Transverse colon (tissue), 4 donors: ENCODE results near the gene TMEM176A. TPM values are rescaled to one million over a fixed set of nuclear protein-coding genes. Genes with fewer than 3 reads are reported as not detected.

Experiments
- DNase-seq: peaks from one replicate; pipeline ENCODE4 v3.0.0-alpha.2; 2019
- H3K27ac ChIP-seq, 4 donors: fragments of 200-600 bp; sonication (generic); 2 replicates each; pipeline ENCODE4 v1.5.1; 2016 to 2018; ENCODE audit warnings: inconsistent platforms in 4 of 4
- H3K27me3 ChIP-seq: fragments of 200-600 bp; sonication (generic); 2 replicates; pipeline ENCODE4 v1.5.1; 2017; ENCODE audit warnings: inconsistent platforms
- H3K36me3 ChIP-seq, 4 donors: fragments of 200-600 bp; sonication (generic); 2 replicates each; pipeline ENCODE4 v1.5.1; 2017 to 2019; ENCODE audit warnings: inconsistent platforms in 4 of 4
- H3K4me1 ChIP-seq, 4 donors: fragments of 200-600 bp; sonication (generic); 2 replicates each; pipeline ENCODE4 v1.5.1; 2017 to 2020; ENCODE audit warnings: inconsistent platforms in 4 of 4
- H3K4me3 ChIP-seq, 4 donors: fragments of 200-600 bp; sonication (generic); 1 replicate in 1 of 4; 2 replicates in 3 of 4; pipeline versions ENCODE4 v1.5.1 to v1.6.1; 2017 to 2019; ENCODE audit warnings: inconsistent platforms in 4 of 4
- H3K9me3 ChIP-seq, 2 donors: fragments of 200-600 bp; sonication (generic); 2 replicates each; pipeline ENCODE4 v1.5.1; 2017 to 2019; ENCODE audit warnings: inconsistent platforms in 2 of 2
- CTCF ChIP-seq, 5 experiments: fragments of 200-600 bp in 3 of 5; fragments of 450-650 bp in 2 of 5; sonication (generic) in 3 of 5; IDR thresholded peaks; 1 replicate in 2 of 5; 2 replicates in 3 of 5; pipeline ENCODE4 v1.5.1; 2016 to 2017; ENCODE audit warnings: antibody characterized with exemption in 5 of 5, inconsistent platforms in 3 of 5, mild to moderate bottlenecking in 2 of 5, moderate library complexity in 1 of 5
- EP300 ChIP-seq: sonication (generic); formaldehyde crosslinking; IDR thresholded peaks from one replicate; pipeline ENCODE4 v1.6.1; 2017; ENCODE audit warnings: antibody characterized with exemption, low read depth
- POLR2A ChIP-seq: fragments of 450-650 bp; IDR thresholded peaks from one replicate; pipeline ENCODE4 v1.6.1; 2016; ENCODE audit warnings: antibody characterized with exemption, mild to moderate bottlenecking, moderate library complexity
- POLR2AphosphoS5 ChIP-seq, 3 donors: sonication (generic); formaldehyde crosslinking; IDR thresholded peaks; one replicate each; pipeline ENCODE4 v1.6.1; 2016; ENCODE audit warnings: antibody characterized with exemption in 3 of 3
- WGBS, 2 donors: methylation state at CpG; one replicate each; pipeline ENCODE4 v1.1.5; 2018; ENCODE audit warnings: low coverage in 1 of 2; 5-methylcytosine and 5-hydroxymethylcytosine counted together
- in situ Hi-C, 4 donors: fragments of 200-750 bp; cut with MboI; loops; one replicate each; pipeline versions ENCODE4 v1.15.0 to v1.15.1; 2017; ENCODE audit warnings: low sequenced_read_pairs in 3 of 4, low pct_ligation_motif_present in 1 of 4, low pct_unique_long_range_greater_than_20kb in 1 of 4
- intact Hi-C: fragments of 100-400 bp; cut with DNase I; formaldehyde crosslinking; loops from one replicate; pipeline ENCODE4 v1.15.1; 2023; ENCODE audit warnings: low total_unique reads
- total RNA-seq, 4 donors: library from RNA; depleted of rRNA; stranded (reverse); fragments of >200 nt; gene quantifications; one replicate each; pipeline ENCODE4 v1.1.0, GENCODE V29; 2016

TMEM176A gene
- total RNA-seq, 4 donors from 2014 or later, result 44.6 to 210 (median 171) TPM

GRCh38 chr7:150799741-150800580 is 608 bp upstream of the TMEM176A start, which contains the start of gene TMEM176B:
TMEM176B (minus strand) TSS chr7:150800364; CDS start chr7:150796569, 3,795 bp downstream.
- Histone ChIP-seq H3K27ac (peak within 1 kb of the TSS; percentile 88 to 93 (median 91)), H3K9me3 (no peaks in the 10 kb centered on the region), H3K27me3 (peaks cover 18% of the 10 kb centered on the region), H3K4me1 (peaks cover 10 to 47% (median 33%) of the 10 kb centered on the region in 4 donors), H3K36me3 (peaks cover 0 to 6% (median 2%) of the 10 kb centered on the region in 4 donors), H3K4me3 (peak within 1 kb of the TSS; percentile 53 to 84 (median 63))
- in situ Hi-C loops (loop anchor here in 2 of 4 donors (25.0 kb wide), 1 partner anchor 187 kb away; the partner anchor contains the start of genes KCNH2 (in 2 of the 2) and NOS3 (in 2 of the 2)), intact Hi-C loops (loop anchor here (5.0 kb wide), 1 partner anchor 1207 kb away; no protein-coding TSS in a partner anchor)
- TF ChIP-seq CTCF (IDR thresholded peaks at IDR 0.05) (no peak), EP300 (peak; percentile 40), POLR2AphosphoS5 (IDR thresholded peaks at IDR 0.05) (peak; percentile 52 to 86 (median 86)), POLR2A (peak; percentile 73)
- 18% methylated on average over 30 of the region's 75 CpGs; no CpG with 5 or more reads in 1 of the 2 donors for WGBS, 2 donors
- DNase-seq, result peak; percentile 76

- no peak for TF ChIP-seq EP300
- H3K9me3 ChIP-seq, result peaks cover 0 to 8% of the 10 kb centered on the region in 2 donors
- peaks cover 18% of the 10 kb centered on the region for H3K27me3 ChIP-seq
- peak; percentile 21 for DNase-seq
- peaks cover 0 to 13% (median 2%) of the 10 kb centered on the region in 4 donors for H3K36me3 ChIP-seq
- peak overlapping the region; percentile 88 to 93 (median 91) for H3K27ac ChIP-seq
- in situ Hi-C loops (no loop called here), intact Hi-C loops (loop anchor here (5.0 kb wide), 1 partner anchor 1206 kb away; no protein-coding TSS in a partner anchor)
- peaks cover 10 to 47% (median 33%) of the 10 kb centered on the region in 4 donors for H3K4me1 ChIP-seq
- peak overlapping the region; percentile 53 to 84 (median 63) for H3K4me3 ChIP-seq
- WGBS, 2 donors, result 34% methylated on average over 24 of the region's 26 CpGs; no CpG with 5 or more reads in 1 of the 2 donors
Observed at GRCh38 chr7:150801242-150801945, 825 bp downstream of the TMEM176A start.

DNA sequence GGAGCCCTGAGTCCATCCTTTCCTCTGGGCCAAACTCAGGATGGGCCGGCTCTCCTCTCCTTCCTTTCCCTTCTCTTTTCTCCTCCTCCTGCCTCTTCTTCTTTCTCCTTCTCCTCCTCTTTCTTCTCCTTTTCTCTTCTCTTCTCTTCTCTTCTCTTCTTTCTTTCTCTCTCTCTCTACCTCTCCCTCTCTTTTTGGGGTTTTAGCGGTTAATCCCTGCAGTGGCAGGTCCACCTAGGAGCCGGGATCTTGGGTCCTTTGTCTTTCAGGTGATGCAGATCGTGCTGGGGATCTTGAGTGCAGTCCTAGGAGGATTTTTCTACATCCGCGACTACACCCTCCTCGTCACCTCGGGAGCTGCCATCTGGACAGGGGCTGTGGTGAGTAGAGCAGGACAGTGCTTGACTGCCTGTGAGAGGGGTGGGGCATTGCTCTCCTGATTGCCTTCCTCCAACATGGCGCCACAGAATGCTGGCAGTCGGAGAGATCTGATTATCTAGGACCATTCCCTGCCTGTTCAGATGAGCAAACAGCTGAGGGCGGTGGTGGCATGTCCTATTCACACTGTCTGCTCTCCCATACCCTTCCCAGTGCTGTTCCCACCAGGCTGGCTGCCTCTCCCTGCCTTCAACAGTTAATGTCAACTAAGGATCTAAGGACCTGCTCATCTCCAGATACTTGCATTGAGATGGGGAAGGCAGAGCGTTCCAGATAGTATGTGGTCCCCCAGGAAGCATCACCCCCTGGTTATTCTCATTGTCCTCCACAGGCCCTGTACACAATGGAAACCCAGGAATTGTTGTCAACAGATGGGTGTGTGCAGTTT is 1.6 kb downstream of the TMEM176A start:
- in situ Hi-C loops, result no loop called here
- peak overlapping the region in 3 of 4 donors; percentile 53 to 84 (median 71) for H3K4me3 ChIP-seq

GRCh38 chr7:150803161-150803860 is 2.7 kb downstream of the TMEM176A start:
- WGBS, 2 donors, result 0 to 59% methylated on average over 1 to 10 of the region's 10 CpGs
- DNase-seq, result peak; percentile 44
- Histone ChIP-seq H3K4me1 (peaks cover 10 to 57% (median 37%) of the 10 kb centered on the region in 4 donors), H3K27ac (peak overlapping the region; percentile 88 to 93 (median 91)), H3K36me3 (peaks cover 0 to 13% (median 2%) of the 10 kb centered on the region in 4 donors), H3K27me3 (peaks cover 18% of the 10 kb centered on the region), H3K9me3 (peaks cover 0 to 14% of the 10 kb centered on the region in 2 donors), H3K4me3 (no peak overlapping the region)
- intact Hi-C loops (loop anchor here (5.0 kb wide), 1 partner anchor 1204 kb away; no protein-coding TSS in a partner anchor), in situ Hi-C loops (no loop called here)
- TF ChIP-seq CTCF (IDR thresholded peaks at IDR 0.05) (no peak), POLR2AphosphoS5 (IDR thresholded peaks at IDR 0.05) (no peak), EP300 (no peak), POLR2A (no peak)

More for the DNA sequence above, 1.6 kb downstream of the TMEM176A start:
- Histone ChIP-seq H3K27me3 (peaks cover 18% of the 10 kb centered on the region), H3K9me3 (peaks cover 0 to 14% of the 10 kb centered on the region in 2 donors), H3K4me1 (peaks cover 10 to 47% (median 33%) of the 10 kb centered on the region in 4 donors), H3K36me3 (peaks cover 0 to 13% (median 2%) of the 10 kb centered on the region in 4 donors), H3K27ac (peak overlapping the region; percentile 88 to 93 (median 91))
- WGBS, 2 donors, result 63 to 78% methylated on average over 3 to 12 of the region's 12 CpGs
- DNase-seq, result peak; percentile 27
- intact Hi-C loops, result loop anchor here (5.0 kb wide), 1 partner anchor 1205 kb away; no protein-coding TSS in a partner anchor
- TF ChIP-seq EP300 (no peak), POLR2A (peak; percentile 17)
